CD1c-positive myeloid dendritic cell (primary cell): Measurements from ENCODE around the gene PGR.
A peak's percentile ranks its signal among the peaks of the same experiment; 100 is the strongest.

ENCODE experiments used
- DNase-seq: peaks from one replicate; pipeline ENCODE4 v3.0.0-alpha.2; 2016; ENCODE audit errors: extremely low spot score

The PGR gene

GRCh38 chr11:101009690-101010055 lies 119.9 kb downstream of the PGR start:
- DNase-seq = no peak

GRCh38 chr11:101008961-101009689 lies 120.5 kb downstream of the PGR start:
- DNase-seq = peak; percentile 55

DNA sequence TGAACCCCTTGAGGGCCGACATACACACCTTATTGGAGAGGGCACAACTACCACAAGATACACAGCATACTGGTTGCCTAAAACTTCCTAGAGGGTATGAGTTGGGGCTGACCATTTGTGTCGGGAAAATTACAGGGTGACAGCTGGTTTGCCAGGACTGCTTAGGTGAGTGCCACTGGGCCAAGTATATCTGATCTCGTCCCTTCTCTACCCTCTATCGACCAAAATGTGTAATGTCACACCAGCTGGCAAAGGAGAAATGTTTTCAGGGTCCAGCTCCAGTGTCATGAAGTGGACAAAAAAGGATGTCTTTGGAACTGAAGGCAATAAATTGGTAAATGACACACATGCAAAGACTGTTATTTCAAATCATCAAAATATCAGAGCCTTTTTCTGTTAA lies 126.1 kb downstream of the PGR start:
- no peak for DNase-seq

DNA sequence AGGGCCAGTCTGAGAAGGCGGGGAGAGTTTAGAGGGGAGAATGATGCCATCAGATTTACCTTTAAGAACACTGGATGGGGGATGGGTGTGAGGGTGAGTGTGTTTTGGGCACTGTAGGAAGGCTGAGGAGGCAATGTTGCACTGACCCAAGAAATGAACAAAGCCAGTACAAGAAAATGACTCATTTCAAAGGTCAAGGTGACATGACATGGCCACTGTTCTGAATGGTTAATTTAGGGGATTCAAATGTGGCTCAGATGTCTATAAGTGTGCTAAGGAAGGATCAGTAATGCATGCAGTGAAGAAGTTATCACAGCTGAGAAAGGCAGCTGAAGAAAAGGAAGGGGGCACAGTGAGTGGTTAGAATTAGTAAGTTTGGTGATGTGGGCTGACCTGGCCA lies 129.9 kb downstream of the PGR start:
- no peak for DNase-seq

- no peak for DNase-seq
These were observed 134.6 kb downstream of the PGR start for GRCh38 chr11:100994966-100995365.

DNA sequence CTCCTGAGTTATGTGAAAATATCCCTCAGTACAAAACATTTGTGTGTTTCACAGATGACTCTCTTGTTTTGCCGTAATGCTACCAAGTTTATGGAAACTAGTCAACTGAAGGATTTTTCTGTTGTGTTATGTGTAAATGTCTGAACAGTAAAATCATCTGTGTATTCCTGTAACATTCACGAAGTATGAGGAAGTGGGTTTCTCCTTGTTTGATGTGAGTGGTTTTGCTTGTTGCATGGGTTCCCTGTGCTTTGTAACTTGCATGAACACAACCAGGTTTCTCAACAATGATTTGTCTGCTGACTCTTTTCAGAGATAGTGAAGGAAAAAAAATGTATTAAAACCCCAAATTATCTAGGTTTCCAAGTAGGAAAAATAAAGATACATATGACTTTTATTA lies 138.1 kb downstream of the PGR start:
- DNase-seq = no peak

DNA sequence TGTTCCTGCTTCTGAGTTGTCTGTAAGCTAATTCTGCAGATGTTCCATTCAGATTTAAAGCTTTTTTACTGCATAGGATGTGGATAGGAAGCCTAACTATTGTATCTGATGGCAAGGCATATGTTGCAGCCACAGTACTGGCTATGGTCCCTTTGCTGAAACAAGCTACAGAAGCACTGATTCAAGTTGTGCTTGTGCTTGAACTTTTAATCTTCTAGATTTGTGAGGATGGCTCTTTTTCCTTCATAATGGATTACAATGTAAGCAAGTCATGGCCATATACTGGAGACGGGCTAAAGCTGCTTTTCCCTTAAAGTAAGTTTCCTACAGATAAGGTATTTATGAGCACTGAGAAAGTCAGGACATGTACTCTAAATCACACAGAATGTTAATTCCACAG lies 138.7 kb downstream of the PGR start:
- no peak for DNase-seq

DNA sequence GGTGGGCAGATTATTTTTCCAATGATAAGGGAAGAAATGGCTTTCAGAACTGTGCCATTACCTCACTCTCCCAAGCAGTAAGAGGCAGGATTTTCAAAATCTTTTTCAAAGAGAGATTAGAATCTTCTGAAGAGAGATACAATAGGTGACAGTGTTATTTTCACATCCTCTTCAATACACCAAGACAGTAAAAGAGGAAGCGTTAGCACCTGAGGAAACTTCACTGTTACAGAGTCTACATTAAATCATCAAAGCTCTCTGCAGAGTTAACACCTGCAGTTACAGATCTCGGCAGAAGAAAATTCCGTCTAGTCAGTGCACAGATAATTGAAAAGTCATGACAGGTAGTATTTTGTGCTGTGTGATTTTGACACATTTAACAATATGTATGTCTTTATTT lies 144.9 kb downstream of the PGR start:
- no peak for DNase-seq

DNA sequence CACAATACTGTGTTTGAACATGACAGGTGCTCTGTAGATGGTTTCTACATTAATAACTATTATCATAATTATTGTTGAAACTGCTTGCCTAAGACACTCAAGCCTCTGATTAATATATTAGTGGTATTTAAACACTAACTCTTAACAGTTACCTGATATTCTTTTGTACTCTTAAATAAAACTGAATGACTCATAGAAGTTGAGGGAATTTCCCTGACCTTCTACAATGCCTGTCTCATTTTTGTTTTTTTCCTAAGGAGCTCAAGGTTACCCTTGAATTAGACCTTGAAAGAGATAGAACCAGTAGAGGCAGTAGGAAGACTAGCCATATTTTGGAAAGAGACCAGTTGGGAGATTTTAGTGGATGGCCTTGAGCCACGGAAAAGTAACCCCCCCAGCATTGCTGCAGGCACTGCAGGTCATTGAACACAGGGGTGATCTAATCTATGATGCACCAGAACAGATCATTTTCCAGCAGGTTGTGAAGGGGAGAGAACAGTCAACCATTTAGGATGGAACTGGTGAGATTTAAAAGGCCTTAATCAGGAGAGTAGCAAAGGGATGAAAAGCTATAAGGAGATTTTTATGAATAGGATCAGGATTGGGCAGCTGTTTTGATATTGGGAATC lies 148.3 kb downstream of the PGR start:
- no peak for DNase-seq

DNA sequence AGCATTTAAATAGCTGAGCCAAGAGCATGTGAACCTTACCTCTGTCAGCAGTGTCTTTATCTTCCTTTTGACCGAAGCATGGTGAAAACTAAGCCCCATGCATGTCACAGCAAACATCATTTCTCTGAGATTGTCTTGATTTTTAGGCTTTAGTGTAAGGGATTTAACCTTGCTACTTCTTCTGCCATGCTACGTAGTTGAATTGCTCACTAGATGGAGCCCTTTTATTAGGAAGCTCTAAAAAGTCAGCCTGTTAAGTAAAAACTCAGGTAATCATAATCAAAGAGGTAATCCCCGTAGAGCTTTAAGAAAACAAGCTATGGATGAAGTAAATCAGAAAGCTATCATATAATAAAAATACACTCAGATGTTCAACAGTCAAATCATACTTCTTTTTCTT lies 149.5 kb downstream of the PGR start:
- DNase-seq = no peak
